ENCODE measurements around the gene SOCS6.

The SOCS6 gene

GRCh38 chr18:70294471-70295191 lies 5.8 kb downstream of the SOCS6 start:
- no peak overlapping the region for H3K4me3 ChIP-seq (ENCODE audit: low read depth, low read length)
- in situ Hi-C loops (cut with HindIII; ENCODE audit: low sequenced_read_pairs): no loop called here
- DNase-seq (ENCODE audit: low read depth): no peak

GRCh38 chr18:70295192-70296188 lies 6.6 kb downstream of the SOCS6 start:
- TF ChIP-seq CTCF (IDR thresholded peaks at IDR 0.05; ENCODE audit: low read depth, low read length, missing control alignments): no peak
- in situ Hi-C loops (cut with HindIII; ENCODE audit: low sequenced_read_pairs): no loop called here
- H3K4me3 ChIP-seq (ENCODE audit: low read depth, low read length): no peak overlapping the region
- DNase-seq (ENCODE audit: low read depth): no peak

More at GRCh38 chr18:70294471-70295191, 5.8 kb downstream of the SOCS6 start:
- TF ChIP-seq CTCF (IDR thresholded peaks at IDR 0.05; ENCODE audit: low read depth, low read length, missing control alignments): no peak

- in situ Hi-C loops (cut with HindIII; ENCODE audit: low sequenced_read_pairs): no loop called here
- no peak overlapping the region for H3K4me3 ChIP-seq (ENCODE audit: low read depth, low read length)
- TF ChIP-seq CTCF (IDR thresholded peaks at IDR 0.05; ENCODE audit: low read depth, low read length, missing control alignments): no peak
- no peak for DNase-seq (ENCODE audit: low read depth)
These were observed 7.4 kb downstream of the SOCS6 start for GRCh38 chr18:70296289-70296688.

GRCh38 chr18:70296781-70297180 lies 7.9 kb downstream of the SOCS6 start:
- TF ChIP-seq CTCF (IDR thresholded peaks at IDR 0.05; ENCODE audit: low read depth, low read length, missing control alignments): no peak

GRCh38 chr18:70299393-70299792 lies 10.5 kb downstream of the SOCS6 start:
- no peak for TF ChIP-seq CTCF (IDR thresholded peaks at IDR 0.05; ENCODE audit: low read depth, low read length, missing control alignments)
- H3K4me3 ChIP-seq (ENCODE audit: low read depth, low read length): no peak overlapping the region
- DNase-seq (ENCODE audit: low read depth): no peak
- in situ Hi-C loops (cut with HindIII; ENCODE audit: low sequenced_read_pairs): no loop called here

More at GRCh38 chr18:70296781-70297180, 7.9 kb downstream of the SOCS6 start:
- no peak overlapping the region for H3K4me3 ChIP-seq (ENCODE audit: low read depth, low read length)
- in situ Hi-C loops (cut with HindIII; ENCODE audit: low sequenced_read_pairs): no loop called here
- DNase-seq (ENCODE audit: low read depth): no peak

- in situ Hi-C loops (cut with HindIII; ENCODE audit: low sequenced_read_pairs): no loop called here
- TF ChIP-seq CTCF (IDR thresholded peaks at IDR 0.05; ENCODE audit: low read depth, low read length, missing control alignments): no peak
- DNase-seq (ENCODE audit: low read depth): no peak
- H3K4me3 ChIP-seq (ENCODE audit: low read depth, low read length): no peak overlapping the region
These were observed 12.8 kb downstream of the SOCS6 start for GRCh38 chr18:70301667-70302066.

All from astrocyte of the cerebellum (primary cell).